Measurements from ENCODE around the gene BCAP29.

BCAP29 gene

DNA sequence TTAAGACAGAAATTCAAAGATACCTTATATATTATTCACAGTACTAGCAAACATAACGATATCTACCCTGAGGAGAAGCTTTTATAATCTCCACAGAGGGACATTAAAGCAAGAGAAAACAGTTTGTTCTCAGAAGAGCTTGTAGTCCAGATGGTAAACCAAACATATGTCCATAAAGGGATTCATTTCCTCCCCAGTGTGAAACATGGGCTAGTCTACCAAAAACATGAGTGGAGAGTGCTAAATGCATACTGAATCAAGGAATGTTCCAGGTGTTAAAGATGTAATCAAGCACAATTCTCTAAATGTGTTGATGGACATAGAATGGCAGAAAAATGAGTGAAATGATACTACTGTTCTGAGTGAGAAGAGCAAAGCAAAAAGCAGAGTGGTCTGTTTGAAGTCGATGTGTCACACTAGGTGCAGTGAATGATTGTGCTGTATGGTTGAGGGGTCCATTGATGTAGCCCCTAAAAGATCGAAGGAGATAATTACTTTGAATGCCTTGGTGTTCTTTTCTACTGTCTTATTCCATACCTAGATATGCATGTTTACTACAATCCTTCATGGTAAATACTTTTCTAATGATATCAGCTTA, 25.3 kb downstream of the BCAP29 start:
- TF ChIP-seq, protein P1, sequence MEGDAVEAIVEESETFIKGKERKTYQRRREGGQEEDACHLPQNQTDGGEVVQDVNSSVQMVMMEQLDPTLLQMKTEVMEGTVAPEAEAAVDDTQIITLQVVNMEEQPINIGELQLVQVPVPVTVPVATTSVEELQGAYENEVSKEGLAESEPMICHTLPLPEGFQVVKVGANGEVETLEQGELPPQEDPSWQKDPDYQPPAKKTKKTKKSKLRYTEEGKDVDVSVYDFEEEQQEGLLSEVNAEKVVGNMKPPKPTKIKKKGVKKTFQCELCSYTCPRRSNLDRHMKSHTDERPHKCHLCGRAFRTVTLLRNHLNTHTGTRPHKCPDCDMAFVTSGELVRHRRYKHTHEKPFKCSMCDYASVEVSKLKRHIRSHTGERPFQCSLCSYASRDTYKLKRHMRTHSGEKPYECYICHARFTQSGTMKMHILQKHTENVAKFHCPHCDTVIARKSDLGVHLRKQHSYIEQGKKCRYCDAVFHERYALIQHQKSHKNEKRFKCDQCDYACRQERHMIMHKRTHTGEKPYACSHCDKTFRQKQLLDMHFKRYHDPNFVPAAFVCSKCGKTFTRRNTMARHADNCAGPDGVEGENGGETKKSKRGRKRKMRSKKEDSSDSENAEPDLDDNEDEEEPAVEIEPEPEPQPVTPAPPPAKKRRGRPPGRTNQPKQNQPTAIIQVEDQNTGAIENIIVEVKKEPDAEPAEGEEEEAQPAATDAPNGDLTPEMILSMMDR (IDR thresholded peaks at IDR 0.05) = no peak
- no peak overlapping the region for H3K27ac ChIP-seq
- DNase-seq (ENCODE audit: low spot score) = no peak

GRCh38 chr7:107606303-107606702, 26.3 kb downstream of the BCAP29 start:
- TF ChIP-seq, protein P1 (IDR thresholded peaks at IDR 0.05) = no peak
- Histone ChIP-seq H3K4me3 (no peak overlapping the region), H3K27ac (no peak overlapping the region)
- DNase-seq (ENCODE audit: low spot score) = no peak

More for the DNA sequence above, 25.3 kb downstream of the BCAP29 start:
- no peak overlapping the region for H3K4me3 ChIP-seq

DNA sequence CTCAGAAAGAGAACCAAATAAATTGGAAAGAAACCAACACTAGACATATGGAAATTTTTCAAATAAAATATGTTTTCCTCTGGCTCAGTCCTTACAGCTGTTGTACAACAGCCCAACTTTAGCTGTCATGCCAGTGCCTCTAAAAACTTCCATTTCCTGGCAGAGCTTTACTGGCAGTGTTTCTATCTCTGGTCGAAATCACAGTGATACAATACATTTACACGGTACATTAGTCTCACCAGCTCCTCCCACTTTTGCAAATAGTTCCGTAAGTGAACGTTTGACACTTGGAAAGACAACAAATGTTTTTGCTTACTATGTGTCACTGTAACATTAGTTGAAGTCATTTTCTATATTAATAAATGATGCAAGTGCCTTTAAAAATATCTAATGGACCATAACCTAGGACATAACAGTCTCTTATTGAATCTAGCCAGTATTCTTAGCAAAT, 29.8 kb downstream of the BCAP29 start:
- DNase-seq (ENCODE audit: low spot score) = no peak
- H3K27ac ChIP-seq = peak overlapping the region; percentile 38 to 64

DNA sequence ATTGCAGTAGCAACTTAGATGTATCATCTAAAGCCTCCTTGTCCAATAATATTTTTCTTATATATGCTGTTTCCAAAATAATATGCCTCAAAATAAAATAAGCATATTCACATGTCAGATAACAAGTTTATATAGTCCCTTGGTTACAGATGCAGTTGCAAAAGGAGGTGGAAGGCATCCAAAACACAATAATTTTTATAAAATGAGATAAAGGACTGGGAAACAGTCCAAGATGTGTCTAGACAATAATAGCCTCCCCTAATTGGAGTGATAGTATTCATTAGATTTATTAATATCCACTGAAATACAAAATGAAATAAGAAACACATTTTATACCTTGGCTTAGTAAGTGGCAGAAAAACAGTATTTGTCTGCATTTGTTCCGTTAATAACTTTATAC, 30.3 kb downstream of the BCAP29 start:
- DNase-seq (ENCODE audit: low spot score) = no peak
- H3K27ac ChIP-seq = peak overlapping the region; percentile 38 to 64
- no peak overlapping the region for H3K4me3 ChIP-seq
- TF ChIP-seq, protein P1 (IDR thresholded peaks at IDR 0.05) = no peak

More for the DNA sequence above, 29.8 kb downstream of the BCAP29 start:
- TF ChIP-seq, protein P1 (IDR thresholded peaks at IDR 0.05) = no peak
- no peak overlapping the region for H3K4me3 ChIP-seq

DNA sequence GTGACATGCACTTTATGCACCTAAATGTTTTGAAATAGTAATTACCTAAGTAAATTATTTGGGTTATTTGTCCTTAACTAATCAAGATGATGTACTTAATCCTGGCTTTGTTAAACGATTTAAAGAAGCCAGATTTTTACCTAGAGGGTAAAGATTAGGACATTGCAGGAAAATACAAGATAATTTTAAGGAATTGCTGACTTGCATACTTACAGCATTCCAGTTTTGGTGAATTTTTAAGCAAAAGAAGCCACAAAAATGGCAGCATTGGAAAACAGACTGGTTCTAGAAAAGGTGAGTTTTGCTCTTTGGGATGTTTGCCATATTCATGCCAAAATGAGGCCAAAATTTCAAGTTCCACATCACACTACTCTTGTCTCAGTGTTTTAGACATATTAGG, 33.4 kb downstream of the BCAP29 start:
- no peak for DNase-seq (ENCODE audit: low spot score)

DNA sequence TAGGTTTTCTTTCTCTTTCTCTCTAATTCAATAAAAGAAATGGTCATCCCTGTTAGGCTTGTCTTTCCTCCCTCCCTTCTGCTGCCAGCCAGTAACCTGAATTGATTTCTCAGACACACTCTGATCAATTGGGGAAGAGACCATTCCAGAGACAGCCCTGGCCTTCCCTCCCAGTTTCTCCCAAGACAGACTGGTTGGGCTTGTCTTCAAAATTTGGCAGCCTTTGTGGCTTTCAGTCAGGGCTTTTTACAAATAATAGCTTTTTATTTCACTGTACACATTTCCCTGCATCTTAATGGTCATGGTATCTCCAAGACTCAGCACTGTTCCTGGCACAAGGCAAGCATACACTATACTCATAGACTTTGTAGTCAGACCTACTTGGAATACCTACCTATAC, 33.9 kb downstream of the BCAP29 start:
- TF ChIP-seq, protein P1 (IDR thresholded peaks at IDR 0.05) = no peak
- DNase-seq (ENCODE audit: low spot score) = no peak
- Histone ChIP-seq H3K4me3 (no peak overlapping the region), H3K27ac (no peak overlapping the region)

More for the DNA sequence above, 33.4 kb downstream of the BCAP29 start:
- TF ChIP-seq, protein P1 (IDR thresholded peaks at IDR 0.05) = no peak
- Histone ChIP-seq H3K27ac (no peak overlapping the region), H3K4me3 (no peak overlapping the region)

DNA sequence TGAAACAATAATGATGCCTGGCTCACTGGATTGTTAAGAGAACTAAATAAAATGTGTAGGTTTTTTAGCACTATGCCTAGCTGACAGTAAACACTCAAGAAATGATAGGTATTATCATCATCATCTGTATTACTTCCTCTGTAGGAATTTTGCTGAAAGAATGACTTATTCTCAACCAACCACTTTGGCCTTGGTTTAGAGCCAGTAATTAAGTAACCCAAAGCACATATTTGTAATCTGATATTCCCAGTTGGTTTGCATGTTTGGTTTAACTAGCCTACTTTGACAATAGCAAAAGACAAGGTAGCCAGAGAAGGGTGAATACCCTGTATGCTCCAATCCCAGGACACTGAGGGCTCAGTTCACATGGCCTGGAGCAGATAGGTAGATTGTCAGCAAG, 34.4 kb downstream of the BCAP29 start:
- TF ChIP-seq, protein P1 (IDR thresholded peaks at IDR 0.05) = no peak
- Histone ChIP-seq H3K27ac (no peak overlapping the region), H3K4me3 (no peak overlapping the region)
- DNase-seq (ENCODE audit: low spot score) = no peak
